Type B pancreatic cell (in vitro differentiated cells): ENCODE data around the gene PSMC3. TPM values are rescaled to one million over a fixed set of nuclear protein-coding genes. Genes with fewer than 3 reads are reported as not detected.

Experiments
- DNase-seq: peaks from one replicate; pipeline ENCODE4 v3.0.0; 2021; ENCODE audit warnings: mixed read lengths; ENCODE audit not compliant: unreplicated experiment; ENCODE audit errors: extremely low spot score
- H3K27ac Mint-ChIP-seq: 2 replicates; pipeline ENCODE4 v1.8.0; 2021; ENCODE audit warnings: mild to moderate bottlenecking, mixed read lengths
- H3K27me3 Mint-ChIP-seq: 2 replicates; pipeline ENCODE4 v1.8.0; 2021; ENCODE audit warnings: mixed read lengths
- H3K36me3 Mint-ChIP-seq: 2 replicates; pipeline ENCODE4 v1.8.0; 2021; ENCODE audit warnings: mixed read lengths
- H3K4me1 Mint-ChIP-seq: one replicate; pipeline ENCODE4 v1.8.0; 2021; ENCODE audit warnings: mixed read lengths; ENCODE audit not compliant: unreplicated experiment
- H3K4me3 Mint-ChIP-seq: 2 replicates; pipeline ENCODE4 v1.8.0; 2021; ENCODE audit warnings: mild to moderate bottlenecking, mixed read lengths
- H3K9me3 Mint-ChIP-seq: 2 replicates; pipeline ENCODE4 v1.8.0; 2021; ENCODE audit warnings: mixed read lengths
- total RNA-seq: library from RNA; stranded (reverse); gene quantifications from 2 replicates; pipeline ENCODE4 v1.2.1, GENCODE V29; 2021; ENCODE audit warnings: low replicate concordance
- TF ChIP-seq, protein P1 (sequence below): fragments of 200-600 bp; sonication (generic); conservative IDR thresholded peaks from 2 replicates; pipeline ENCODE4 v1.5.0; 2021; ENCODE audit warnings: antibody characterized with exemption, mild to moderate bottlenecking

PSMC3 gene
- total RNA-seq, 1 donor from 2014 or later, result 141 TPM

- Mint-ChIP-seq H3K4me1 (no peaks in the 10 kb centered on the region), H3K27me3 (no peaks in the 10 kb centered on the region), H3K36me3 (no peaks in the 10 kb centered on the region), H3K4me3 (no peak overlapping the region), H3K9me3 (no peaks in the 10 kb centered on the region), H3K27ac (peak overlapping the region; percentile 8)
- TF ChIP-seq, protein P1, sequence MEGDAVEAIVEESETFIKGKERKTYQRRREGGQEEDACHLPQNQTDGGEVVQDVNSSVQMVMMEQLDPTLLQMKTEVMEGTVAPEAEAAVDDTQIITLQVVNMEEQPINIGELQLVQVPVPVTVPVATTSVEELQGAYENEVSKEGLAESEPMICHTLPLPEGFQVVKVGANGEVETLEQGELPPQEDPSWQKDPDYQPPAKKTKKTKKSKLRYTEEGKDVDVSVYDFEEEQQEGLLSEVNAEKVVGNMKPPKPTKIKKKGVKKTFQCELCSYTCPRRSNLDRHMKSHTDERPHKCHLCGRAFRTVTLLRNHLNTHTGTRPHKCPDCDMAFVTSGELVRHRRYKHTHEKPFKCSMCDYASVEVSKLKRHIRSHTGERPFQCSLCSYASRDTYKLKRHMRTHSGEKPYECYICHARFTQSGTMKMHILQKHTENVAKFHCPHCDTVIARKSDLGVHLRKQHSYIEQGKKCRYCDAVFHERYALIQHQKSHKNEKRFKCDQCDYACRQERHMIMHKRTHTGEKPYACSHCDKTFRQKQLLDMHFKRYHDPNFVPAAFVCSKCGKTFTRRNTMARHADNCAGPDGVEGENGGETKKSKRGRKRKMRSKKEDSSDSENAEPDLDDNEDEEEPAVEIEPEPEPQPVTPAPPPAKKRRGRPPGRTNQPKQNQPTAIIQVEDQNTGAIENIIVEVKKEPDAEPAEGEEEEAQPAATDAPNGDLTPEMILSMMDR, result no peak
- no peak for DNase-seq
Measured at GRCh38 chr11:47376107-47376524, 50.1 kb downstream of the PSMC3 start.

- Mint-ChIP-seq H3K36me3 (no peaks in the 10 kb centered on the region), H3K4me1 (no peaks in the 10 kb centered on the region), H3K27ac (peak overlapping the region; percentile 8), H3K9me3 (no peaks in the 10 kb centered on the region), H3K27me3 (no peaks in the 10 kb centered on the region), H3K4me3 (no peak overlapping the region)
- DNase-seq, result no peak
- TF ChIP-seq, protein P1, result no peak
Measured at GRCh38 chr11:47375546-47376085, 50.6 kb downstream of the PSMC3 start.

GRCh38 chr11:47375020-47375419, 51.2 kb downstream of the PSMC3 start:
- DNase-seq, result no peak
- no peaks in the 10 kb centered on the region for H3K36me3 Mint-ChIP-seq
- no peaks in the 10 kb centered on the region for H3K9me3 Mint-ChIP-seq
- H3K27ac Mint-ChIP-seq, result no peak overlapping the region
- H3K27me3 Mint-ChIP-seq, result no peaks in the 10 kb centered on the region
- H3K4me3 Mint-ChIP-seq, result no peak overlapping the region
- H3K4me1 Mint-ChIP-seq, result no peaks in the 10 kb centered on the region
- TF ChIP-seq, protein P1, result no peak

- TF ChIP-seq, protein P1, result no peak
- Mint-ChIP-seq H3K4me3 (no peak overlapping the region), H3K27me3 (no peaks in the 10 kb centered on the region), H3K27ac (no peak overlapping the region), H3K36me3 (no peaks in the 10 kb centered on the region), H3K9me3 (no peaks in the 10 kb centered on the region), H3K4me1 (no peaks in the 10 kb centered on the region)
- no peak for DNase-seq
Measured at GRCh38 chr11:47374720-47375019, 51.6 kb downstream of the PSMC3 start.

- H3K9me3 Mint-ChIP-seq, result no peaks in the 10 kb centered on the region
- DNase-seq, result peak; percentile 83
- H3K27ac Mint-ChIP-seq, result no peak overlapping the region
- H3K4me3 Mint-ChIP-seq, result no peak overlapping the region
- no peaks in the 10 kb centered on the region for H3K27me3 Mint-ChIP-seq
- H3K4me1 Mint-ChIP-seq, result no peaks in the 10 kb centered on the region
- no peaks in the 10 kb centered on the region for H3K36me3 Mint-ChIP-seq
- TF ChIP-seq, protein P1, result peak; percentile 96
Measured at GRCh38 chr11:47373876-47374719, 52.1 kb downstream of the PSMC3 start.
